HG03521 (cell line): ENCODE data around the gene CBLN4.

ENCODE experiments used
- ATAC-seq: cut with Tn5 transposase; IDR thresholded peaks from one replicate; pipeline ENCODE4 v1.9.1; 2021; ENCODE audit warnings: mild to moderate bottlenecking, moderate library complexity; ENCODE audit not compliant: unreplicated experiment

Gene CBLN4

DNA sequence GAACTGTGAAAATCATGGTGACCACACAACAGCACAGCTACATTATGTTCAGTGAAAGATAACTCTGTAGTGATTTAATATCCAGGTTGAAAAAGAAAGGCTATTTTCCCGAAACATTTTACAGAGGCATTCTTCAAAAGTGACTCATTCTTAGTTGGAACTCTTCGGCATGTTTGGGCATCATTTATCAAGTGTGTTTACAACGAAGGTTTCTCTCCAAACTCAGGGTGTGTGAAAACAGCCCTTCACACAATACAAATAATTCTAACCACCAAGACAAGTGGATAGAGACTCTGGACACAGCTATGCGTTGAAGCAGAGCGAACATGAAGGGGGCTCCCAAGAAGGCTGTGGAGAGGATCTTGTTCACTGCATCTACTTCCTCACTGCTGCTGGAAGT is 57.6 kb downstream of the CBLN4 start:
- ATAC-seq: no peak
